ENCODE results near the gene SLC1A2. TPM values are rescaled to one million over a fixed set of nuclear protein-coding genes. Genes with fewer than 3 reads are reported as not detected.

Gene SLC1A2
- total and polyA plus RNA-seq, 7 experiments from 2014 or later, result 0.13 to 0.69 (median 0.24) TPM; not detected in 4

DNA sequence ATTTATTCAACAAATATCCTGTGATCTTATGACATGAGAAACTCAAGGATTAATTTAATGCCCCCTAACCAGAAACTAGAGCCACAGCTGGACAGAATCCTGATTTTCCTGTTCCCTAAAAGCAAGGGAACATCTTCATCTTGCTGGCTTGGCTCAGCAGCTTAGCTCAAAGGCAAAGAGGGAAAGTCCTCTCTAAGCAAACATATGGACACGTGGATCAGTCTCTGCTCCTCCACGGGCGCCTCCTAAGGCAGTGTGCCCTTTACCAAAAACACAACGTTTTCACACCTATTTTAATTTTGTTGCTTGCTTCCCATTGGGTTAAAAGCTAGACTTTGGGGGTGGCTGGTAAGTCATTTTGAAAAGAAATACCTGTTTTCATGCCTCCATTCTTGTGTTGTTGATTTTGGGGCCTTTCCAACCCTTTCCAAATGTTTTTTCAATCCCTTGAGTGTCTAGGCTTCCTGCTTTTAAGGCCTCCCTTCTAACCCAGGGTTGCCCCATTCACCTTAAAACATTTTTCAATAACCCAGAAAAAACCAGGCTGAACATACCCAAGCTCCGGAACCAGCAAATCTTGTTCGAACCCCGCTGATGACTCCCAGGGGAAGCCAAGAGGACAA lies 15.5 kb downstream of the SLC1A2 start:
- Mint-ChIP-seq H3K27ac (no peak overlapping the region), H3K36me3 (no peaks in the 10 kb centered on the region), H3K4me1 (peaks cover 0 to 4% (median 0%) of the 10 kb centered on the region in 7 donors), H3K9me3 (no peaks in the 10 kb centered on the region), H3K4me3 (peak overlapping the region in 1 of 10 donors; percentile 21), H3K27me3 (peaks cover 0 to 27% (median 3%) of the 10 kb centered on the region in 5 donors)
- Histone ChIP-seq H3K9me3 (ENCODE audit: control insufficient read depth in 2 of 3, low read length in 3 of 3) (no peaks in the 10 kb centered on the region), H3K4me1 (ENCODE audit: control insufficient read depth in 2 of 2, insufficient read depth in 2 of 2, low read length in 2 of 2) (no peaks in the 10 kb centered on the region), H3K27ac (ENCODE audit: low read depth, low read length) (no peak overlapping the region), H3K4me3 (ENCODE audit: low read length) (no peak overlapping the region), H3K27me3 (ENCODE audit: control insufficient read depth in 2 of 2, insufficient read depth in 2 of 2, low read length in 2 of 2) (no peaks in the 10 kb centered on the region), H3K36me3 (ENCODE audit: control insufficient read depth in 2 of 3, insufficient read depth in 3 of 3, low read length in 3 of 3) (no peaks in the 10 kb centered on the region)
- intact Hi-C loops (cut with micrococcal nuclease), result no loop called here
- CTCF ChIA-PET, result interaction anchor here (0.7 to 1.0 kb wide), 4 partner anchors 8 to 481 kb away, joined by 3 to 4 read pairs (median 3); no protein-coding TSS in a partner anchor
- ATAC-seq (no peak), DNase-seq (no peak)
- POLR2A ChIA-PET, result interaction anchor here (0.6 to 0.9 kb wide), 2 partner anchors 36 to 396 kb away, joined by 4 to 5 read pairs; no protein-coding TSS in a partner anchor

DNA sequence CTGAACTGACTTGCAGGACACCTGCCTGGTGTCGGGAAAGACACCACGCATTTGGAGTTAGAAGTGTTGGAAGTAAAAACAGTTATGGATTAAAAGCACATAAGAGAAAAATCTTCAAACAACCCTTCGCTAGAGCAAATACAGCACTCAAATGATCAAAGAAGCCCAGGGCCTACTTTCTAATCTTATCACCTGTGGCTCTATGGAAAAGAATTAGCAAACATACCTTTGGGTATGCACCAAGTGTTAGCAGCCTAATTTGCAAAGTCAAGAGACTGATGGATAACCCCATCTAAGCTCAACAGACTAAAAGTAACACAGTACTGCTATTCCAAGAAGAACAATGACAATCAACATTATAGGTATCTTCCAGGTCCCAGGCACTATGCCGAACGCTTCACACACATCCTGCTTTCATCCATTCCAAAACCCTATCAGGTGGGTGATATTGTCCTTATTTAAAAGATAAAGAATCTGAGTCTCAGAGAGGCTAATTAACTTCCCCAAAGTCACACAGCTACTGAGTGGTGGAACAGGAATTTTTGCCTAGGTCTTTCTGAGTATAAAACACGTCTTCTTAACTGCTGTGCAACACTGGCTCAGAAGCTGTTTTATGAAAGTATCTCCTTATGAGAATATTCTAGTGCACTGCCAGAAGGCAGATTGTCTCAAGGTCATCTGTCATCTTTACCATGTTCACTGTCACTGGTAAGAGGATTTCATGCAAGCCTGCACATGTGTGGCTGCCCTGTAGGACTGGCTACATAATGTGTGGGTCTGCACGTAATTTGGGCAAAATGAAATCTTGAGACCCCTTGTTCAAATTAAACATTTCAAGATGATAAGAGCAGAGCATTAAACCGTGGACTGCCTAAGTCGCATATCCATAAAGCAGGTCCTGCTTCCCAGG lies 16.4 kb downstream of the SLC1A2 start:
- Histone ChIP-seq H3K4me3 (ENCODE audit: low read length) (no peak overlapping the region), H3K27me3 (ENCODE audit: control insufficient read depth in 2 of 2, insufficient read depth in 2 of 2, low read length in 2 of 2) (no peaks in the 10 kb centered on the region), H3K4me1 (ENCODE audit: control insufficient read depth in 2 of 2, insufficient read depth in 2 of 2, low read length in 2 of 2) (no peaks in the 10 kb centered on the region), H3K9me3 (ENCODE audit: control insufficient read depth in 2 of 3, low read length in 3 of 3) (no peaks in the 10 kb centered on the region), H3K36me3 (ENCODE audit: control insufficient read depth in 2 of 3, insufficient read depth in 3 of 3, low read length in 3 of 3) (no peaks in the 10 kb centered on the region), H3K27ac (ENCODE audit: low read depth, low read length) (no peak overlapping the region)
- Mint-ChIP-seq H3K4me1 (peaks cover 0 to 4% (median 0%) of the 10 kb centered on the region in 7 donors), H3K9me3 (no peaks in the 10 kb centered on the region), H3K4me3 (no peak overlapping the region), H3K36me3 (no peaks in the 10 kb centered on the region), H3K27ac (no peak overlapping the region), H3K27me3 (peaks cover 0 to 32% (median 0%) of the 10 kb centered on the region in 5 donors)
- DNase-seq (no peak), ATAC-seq (no peak)
- intact Hi-C loops (cut with micrococcal nuclease), result no loop called here
- ChIA-PET POLR2A (no interaction called here), CTCF (interaction anchor here (0.7 to 1.0 kb wide), 3 partner anchors 9 to 481 kb away, joined by 3 to 4 read pairs (median 3); no protein-coding TSS in a partner anchor)

DNA sequence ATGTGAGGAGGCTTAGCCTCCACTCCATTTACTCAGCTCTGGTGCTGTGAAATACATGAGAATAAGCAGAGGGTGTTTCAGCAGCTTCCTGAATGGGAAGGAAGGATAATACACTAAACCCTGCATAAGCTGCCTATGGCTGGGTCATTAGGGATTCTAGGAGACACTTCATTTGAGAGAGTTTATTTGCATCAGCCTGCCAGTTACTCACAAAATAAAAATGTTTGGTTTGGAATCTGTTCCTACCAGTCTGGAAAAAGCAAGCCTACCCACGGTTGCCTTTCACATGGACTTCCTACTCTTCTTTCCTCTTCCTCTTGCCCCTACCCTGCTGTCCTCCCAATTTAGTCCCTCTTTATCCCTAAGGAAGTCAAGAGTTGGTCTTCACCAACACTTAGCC lies 20.5 kb downstream of the SLC1A2 start:
- H3K27ac ChIP-seq (ENCODE audit: low read depth, low read length), result no peak overlapping the region
- no peak for DNase-seq
- Mint-ChIP-seq H3K27ac (no peak overlapping the region), H3K36me3 (no peaks in the 10 kb centered on the region), H3K27me3 (peaks cover 0 to 31% (median 0%) of the 10 kb centered on the region in 5 donors), H3K4me1 (peaks cover 0 to 11% (median 9%) of the 10 kb centered on the region in 7 donors), H3K4me3 (no peak overlapping the region), H3K9me3 (no peaks in the 10 kb centered on the region)
- H3K27me3 ChIP-seq (ENCODE audit: control insufficient read depth in 2 of 2, insufficient read depth in 2 of 2, low read length in 2 of 2), result no peaks in the 10 kb centered on the region
- ATAC-seq, result no peak
- H3K4me1 ChIP-seq (ENCODE audit: control insufficient read depth in 2 of 2, insufficient read depth in 2 of 2, low read length in 2 of 2), result no peaks in the 10 kb centered on the region
- no peak overlapping the region for H3K4me3 ChIP-seq (ENCODE audit: low read length)
- H3K36me3 ChIP-seq (ENCODE audit: control insufficient read depth in 2 of 3, insufficient read depth in 3 of 3, low read length in 3 of 3), result no peaks in the 10 kb centered on the region
- intact Hi-C loops (cut with micrococcal nuclease), result no loop called here
- H3K9me3 ChIP-seq (ENCODE audit: control insufficient read depth in 2 of 3, low read length in 3 of 3), result no peaks in the 10 kb centered on the region
- ChIA-PET CTCF (no interaction called here), POLR2A (no interaction called here)

DNA sequence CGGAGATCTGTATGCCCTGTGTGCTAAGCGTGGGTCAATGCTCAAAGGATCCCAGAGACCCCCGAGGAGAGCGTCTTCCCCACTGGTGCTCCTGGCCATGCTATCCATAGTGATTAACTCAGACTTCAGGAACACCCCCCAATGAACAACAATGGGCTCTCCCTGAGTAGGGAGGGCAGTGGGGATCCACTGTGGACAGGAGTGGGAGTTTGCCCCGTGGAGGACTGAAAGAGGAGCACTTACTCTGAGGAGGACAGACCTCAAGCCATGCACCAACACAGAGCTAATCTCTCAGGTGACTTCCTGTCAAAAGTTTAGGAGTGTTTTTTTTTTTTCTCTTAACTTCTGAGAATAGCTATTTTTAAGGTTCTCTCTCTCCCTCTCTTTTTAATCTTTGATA lies 24.4 kb downstream of the SLC1A2 start:
- no peaks in the 10 kb centered on the region for H3K9me3 Mint-ChIP-seq
- no peak overlapping the region for H3K4me3 Mint-ChIP-seq
- ChIA-PET POLR2A (interaction anchor here (0.5 to 1.3 kb wide), 3 partner anchors 61 to 255 kb away, joined by 3 to 5 read pairs (median 3); no protein-coding TSS in a partner anchor), CTCF (interaction anchor here (0.9 to 7.3 kb wide), 5 partner anchors 8 to 809 kb away, joined by 3 to 99 read pairs (median 4); no protein-coding TSS in a partner anchor)
- H3K36me3 Mint-ChIP-seq, result no peaks in the 10 kb centered on the region
- Histone ChIP-seq H3K4me3 (ENCODE audit: low read length) (no peak overlapping the region), H3K4me1 (ENCODE audit: control insufficient read depth in 2 of 2, insufficient read depth in 2 of 2, low read length in 2 of 2) (peaks cover 0 to 17% of the 10 kb centered on the region in 2 donors), H3K36me3 (ENCODE audit: control insufficient read depth in 2 of 3, insufficient read depth in 3 of 3, low read length in 3 of 3) (no peaks in the 10 kb centered on the region), H3K9me3 (ENCODE audit: control insufficient read depth in 2 of 3, low read length in 3 of 3) (no peaks in the 10 kb centered on the region), H3K27me3 (ENCODE audit: control insufficient read depth in 2 of 2, insufficient read depth in 2 of 2, low read length in 2 of 2) (no peaks in the 10 kb centered on the region), H3K27ac (ENCODE audit: low read depth, low read length) (no peak overlapping the region)
- ATAC-seq (no peak), DNase-seq (no peak)
- intact Hi-C loops (cut with micrococcal nuclease), result loop anchor here in 1 of 2 donors (5.0 kb wide), 3 partner anchors 92 to 313 kb away; no protein-coding TSS in a partner anchor
- H3K27ac Mint-ChIP-seq, result peak overlapping the region in 2 of 9 donors; percentile 56 to 69
- peaks cover 0 to 39% (median 0%) of the 10 kb centered on the region in 5 donors for H3K27me3 Mint-ChIP-seq
- peaks cover 8 to 35% (median 30%) of the 10 kb centered on the region in 7 donors for H3K4me1 Mint-ChIP-seq

DNA sequence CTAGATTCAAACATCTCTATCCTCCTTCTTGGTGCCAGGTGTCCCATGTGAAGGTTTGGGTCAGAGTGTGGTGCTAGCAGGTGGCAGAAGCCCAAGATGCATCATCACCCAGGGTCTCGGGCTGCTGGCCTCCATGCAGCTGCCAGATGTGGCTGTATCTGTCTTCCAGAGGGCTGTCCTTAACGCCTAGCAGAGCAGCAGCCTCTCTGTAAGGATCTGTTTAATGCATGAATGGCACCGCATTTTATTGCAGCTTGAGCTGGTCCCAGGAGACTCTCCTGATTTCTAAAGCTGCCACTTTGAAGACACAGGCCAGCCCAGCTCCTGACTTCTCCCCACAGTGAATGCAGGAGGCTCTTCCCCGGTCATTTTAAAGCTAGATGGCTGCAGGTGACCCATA lies 26.3 kb downstream of the SLC1A2 start:
- H3K36me3 ChIP-seq (ENCODE audit: control insufficient read depth in 2 of 3, insufficient read depth in 3 of 3, low read length in 3 of 3), result no peaks in the 10 kb centered on the region
- H3K9me3 Mint-ChIP-seq, result no peaks in the 10 kb centered on the region
- no peaks in the 10 kb centered on the region for H3K9me3 ChIP-seq (ENCODE audit: control insufficient read depth in 2 of 3, low read length in 3 of 3)
- H3K27ac Mint-ChIP-seq, result no peak overlapping the region
- no peaks in the 10 kb centered on the region for H3K36me3 Mint-ChIP-seq
- no peak for ATAC-seq
- CTCF ChIA-PET, result interaction anchor here (0.5 to 7.3 kb wide), 11 partner anchors 57 to 807 kb away, joined by 3 to 99 read pairs (median 4); no protein-coding TSS in a partner anchor
- no peak overlapping the region for H3K4me3 ChIP-seq (ENCODE audit: low read length)
- H3K27me3 ChIP-seq (ENCODE audit: control insufficient read depth in 2 of 2, insufficient read depth in 2 of 2, low read length in 2 of 2), result no peaks in the 10 kb centered on the region
- no peak for DNase-seq
- peaks cover 0 to 17% of the 10 kb centered on the region in 2 donors for H3K4me1 ChIP-seq (ENCODE audit: control insufficient read depth in 2 of 2, insufficient read depth in 2 of 2, low read length in 2 of 2)
- intact Hi-C loops (cut with micrococcal nuclease), result loop anchor here (2.0 to 5.0 kb wide), 6 partner anchors 94 to 552 kb away; no protein-coding TSS in a partner anchor
- H3K27me3 Mint-ChIP-seq, result peaks cover 0 to 23% (median 0%) of the 10 kb centered on the region in 5 donors
- H3K27ac ChIP-seq (ENCODE audit: low read depth, low read length), result no peak overlapping the region
- no peak overlapping the region for H3K4me3 Mint-ChIP-seq
- POLR2A ChIA-PET, result interaction anchor here (1.6 kb wide), 1 partner anchor 464 kb away, joined by 4 read pairs; no protein-coding TSS in a partner anchor
- H3K4me1 Mint-ChIP-seq, result peaks cover 8 to 35% (median 30%) of the 10 kb centered on the region in 7 donors
